GM21737 (cell line): ENCODE data around the gene RNASE7.

Experiments
- ATAC-seq: cut with Tn5 transposase; IDR thresholded peaks from one replicate; pipeline ENCODE4 v1.9.1; 2021; ENCODE audit warnings: mild to moderate bottlenecking, moderate library complexity; ENCODE audit not compliant: unreplicated experiment

The RNASE7 gene

GRCh38 chr14:21042918-21043317, 756 bp downstream of the RNASE7 start:
- ATAC-seq: no peak

DNA sequence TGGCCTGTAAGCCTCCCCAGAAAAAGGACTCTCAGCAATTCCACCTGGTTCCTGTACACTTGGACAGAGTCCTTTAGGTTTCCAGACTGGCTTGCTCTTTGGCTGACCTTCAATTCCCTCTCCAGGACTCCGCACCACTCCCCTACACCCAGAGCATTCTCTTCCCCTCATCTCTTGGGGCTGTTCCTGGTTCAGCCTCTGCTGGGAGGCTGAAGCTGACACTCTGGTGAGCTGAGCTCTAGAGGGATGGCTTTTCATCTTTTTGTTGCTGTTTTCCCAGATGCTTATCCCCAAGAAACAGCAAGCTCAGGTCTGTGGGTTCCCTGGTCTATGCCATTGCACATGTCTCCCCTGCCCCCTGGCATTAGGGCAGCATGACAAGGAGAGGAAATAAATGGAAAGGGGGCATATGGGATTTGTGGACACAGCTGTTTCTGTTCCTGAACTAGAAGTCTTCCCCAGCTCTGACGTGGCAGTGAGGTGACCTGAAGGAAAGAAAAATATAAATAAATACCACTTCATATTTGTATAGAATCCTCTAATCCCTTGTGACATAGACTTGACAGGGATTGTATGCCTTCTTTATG, 1.3 kb downstream of the RNASE7 start:
- ATAC-seq: no peak

DNA sequence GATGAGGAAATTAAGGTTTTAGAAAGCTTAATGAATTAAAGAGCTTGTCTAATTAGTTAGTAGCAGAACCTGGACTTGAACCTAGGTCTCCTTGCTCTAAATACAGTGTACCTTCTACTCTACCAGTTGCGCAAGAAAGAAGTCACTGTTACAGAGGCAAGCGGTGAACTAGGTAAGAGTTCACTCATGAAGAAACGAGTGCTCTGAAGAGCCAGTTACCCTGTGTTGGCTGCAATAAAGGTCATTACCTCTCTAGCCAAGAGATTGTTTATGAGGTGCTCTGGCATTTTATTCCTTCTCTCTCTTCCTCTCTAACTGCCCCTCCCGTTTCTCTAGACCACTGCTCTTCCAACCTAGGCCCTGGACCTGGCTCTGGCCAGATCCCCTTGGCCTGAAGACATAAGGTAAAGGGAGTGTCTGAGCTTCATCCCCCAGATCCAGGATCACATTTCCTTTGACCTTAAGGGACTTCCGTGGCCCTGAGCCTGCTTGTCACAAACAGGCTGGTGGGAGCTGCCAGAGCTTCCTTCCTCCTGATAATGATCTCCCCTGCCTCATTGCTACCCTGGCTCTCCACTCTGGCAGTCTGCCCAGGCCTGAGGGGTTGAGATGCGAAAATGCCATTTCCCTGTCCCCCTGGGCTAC, 1.9 kb downstream of the RNASE7 start:
- ATAC-seq: no peak

- no peak for ATAC-seq
Observed at GRCh38 chr14:21047378-21047781, 5.2 kb downstream of the RNASE7 start.

DNA sequence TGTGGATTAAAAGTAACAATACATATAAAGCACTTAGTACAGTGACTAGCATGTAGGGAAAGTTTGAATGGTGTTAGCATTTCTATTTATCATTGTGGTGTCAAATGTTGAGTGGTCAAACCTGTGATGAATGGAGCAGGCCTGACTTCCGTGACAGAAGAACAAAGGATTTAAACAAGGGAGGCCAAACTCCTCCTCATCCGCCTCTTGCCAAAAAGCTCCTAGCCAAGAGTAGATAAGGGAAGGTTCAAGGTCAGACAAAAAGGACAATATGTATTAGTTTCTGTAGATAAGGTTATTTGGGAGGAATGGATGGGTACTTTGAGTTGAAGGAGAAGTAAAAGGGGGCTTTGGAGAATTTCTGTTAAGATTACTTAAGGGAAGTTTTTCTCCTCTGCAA, 6.5 kb downstream of the RNASE7 start:
- ATAC-seq: no peak

DNA sequence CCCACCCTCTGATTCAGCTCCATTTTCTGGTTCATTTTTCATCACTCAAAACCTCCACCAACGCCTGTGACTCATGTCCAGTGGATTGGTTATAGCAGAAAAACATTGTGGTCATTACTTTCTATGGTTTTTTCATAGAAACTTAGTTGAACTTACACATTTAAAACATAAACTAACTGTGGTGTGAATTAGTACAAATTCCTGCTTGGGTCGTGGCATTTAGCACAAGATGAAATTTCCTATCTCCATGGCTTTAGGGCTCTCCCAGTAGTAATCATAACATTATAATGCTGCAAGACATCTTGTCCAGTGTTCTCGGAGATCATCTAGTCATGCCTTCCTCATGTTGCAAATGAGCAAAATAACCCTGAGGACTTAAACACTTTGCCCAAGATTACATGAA, 7.1 kb downstream of the RNASE7 start:
- ATAC-seq: no peak

GRCh38 chr14:21050597-21050996, 8.4 kb downstream of the RNASE7 start:
- no peak for ATAC-seq

GRCh38 chr14:21053184-21054122, 11.3 kb downstream of the RNASE7 start:
- no peak for ATAC-seq

GRCh38 chr14:21054123-21054767, 12.1 kb downstream of the RNASE7 start:
- ATAC-seq: no peak

- no peak for ATAC-seq
Observed at GRCh38 chr14:21054768-21055145, 12.6 kb downstream of the RNASE7 start.

DNA sequence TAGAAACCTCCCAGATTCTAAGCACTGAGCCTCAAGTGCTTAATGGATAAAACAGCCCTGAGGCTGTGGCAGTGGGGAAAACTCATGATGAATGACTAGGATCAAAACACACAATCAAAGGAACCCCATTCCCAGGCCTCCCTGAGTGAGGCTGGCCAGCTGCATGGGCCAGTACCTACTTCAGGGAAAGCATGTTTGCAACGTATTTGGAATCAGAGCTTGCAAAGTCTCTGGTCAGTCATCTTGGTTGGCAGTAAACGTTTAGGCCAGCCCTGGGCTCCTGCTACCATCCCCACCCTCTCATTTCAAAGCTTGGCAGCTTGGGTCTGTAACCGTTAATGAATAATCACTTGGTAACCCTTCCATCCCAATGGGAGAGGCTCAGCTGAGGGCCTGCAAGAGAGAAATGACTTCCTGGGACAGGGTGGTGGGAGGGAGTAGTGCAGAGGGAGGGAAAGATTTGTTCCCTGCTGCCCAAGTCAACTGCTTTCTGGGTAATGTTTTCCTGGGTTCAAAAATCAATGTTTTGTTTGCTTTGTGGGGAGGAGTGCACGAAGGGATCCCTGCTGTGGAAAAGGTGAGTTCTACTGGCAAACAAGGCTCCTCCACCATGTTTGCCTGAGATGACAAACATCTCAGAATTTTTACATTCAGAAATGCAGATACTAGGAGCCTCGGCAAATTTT, 13.4 kb downstream of the RNASE7 start:
- no peak for ATAC-seq

- ATAC-seq: no peak
Observed at GRCh38 chr14:21056520-21057163, 14.5 kb downstream of the RNASE7 start.

GRCh38 chr14:21057803-21058675, 15.9 kb downstream of the RNASE7 start, which contains the start of gene RNASE8:
TSS of gene RNASE8 (plus strand) at chr14:21057822. CDS start at chr14:21057893, 71 bp downstream.
- ATAC-seq: no peak

DNA sequence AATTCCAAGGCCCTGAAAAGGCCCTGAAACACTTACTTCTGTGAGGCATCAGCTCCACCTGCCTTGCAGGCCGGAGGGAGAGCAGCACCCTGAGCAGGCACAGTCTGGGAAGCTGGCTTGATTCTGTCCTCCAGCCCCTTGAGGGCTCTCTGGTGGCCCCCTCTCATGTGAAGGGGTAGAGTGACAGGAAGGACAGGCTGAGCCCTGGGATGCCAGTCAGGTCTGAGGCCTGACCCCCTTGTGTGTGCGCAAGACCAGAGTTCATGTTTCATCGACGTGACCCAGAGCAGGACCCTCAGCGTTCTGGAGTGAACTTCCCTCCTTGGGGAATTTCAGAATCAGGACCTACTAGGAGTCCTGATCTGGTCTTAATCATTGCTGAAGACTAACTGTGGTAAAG, 16.7 kb downstream of the RNASE7 start:
- ATAC-seq: no peak

DNA sequence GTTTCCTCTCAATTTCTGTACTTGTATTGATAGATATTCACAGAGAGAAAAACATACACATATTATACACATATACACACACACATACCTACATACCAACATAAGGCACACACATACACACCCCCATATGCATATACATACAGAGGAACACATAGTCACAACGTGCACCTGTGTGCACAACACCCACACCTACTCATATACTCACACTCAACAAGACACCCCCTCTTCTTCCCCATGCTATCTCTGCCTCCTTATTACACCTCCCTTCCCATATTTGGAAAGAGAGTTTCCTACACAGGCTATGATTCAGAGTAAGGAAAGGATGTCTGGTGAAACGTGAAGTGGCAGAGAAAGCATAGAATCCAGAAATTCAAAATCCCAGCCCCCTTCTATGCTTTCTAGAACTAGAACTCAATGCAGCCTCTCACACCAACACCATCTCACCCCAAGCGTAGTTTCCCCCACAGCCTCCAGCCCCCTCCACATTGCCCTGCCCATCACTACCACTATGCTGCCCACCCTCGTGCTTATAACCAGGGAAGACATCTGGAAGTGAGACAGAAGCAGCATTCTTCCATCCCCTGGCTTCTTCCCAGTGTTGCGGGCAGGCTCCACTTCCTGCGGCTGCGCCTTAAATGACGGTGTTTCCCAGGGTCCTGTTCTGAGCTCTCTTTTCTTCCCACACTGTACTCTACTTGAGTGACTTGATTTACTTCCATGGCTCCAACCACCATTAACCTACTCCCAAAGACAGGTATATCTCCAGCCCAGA, 17.9 kb downstream of the RNASE7 start:
- no peak for ATAC-seq

DNA sequence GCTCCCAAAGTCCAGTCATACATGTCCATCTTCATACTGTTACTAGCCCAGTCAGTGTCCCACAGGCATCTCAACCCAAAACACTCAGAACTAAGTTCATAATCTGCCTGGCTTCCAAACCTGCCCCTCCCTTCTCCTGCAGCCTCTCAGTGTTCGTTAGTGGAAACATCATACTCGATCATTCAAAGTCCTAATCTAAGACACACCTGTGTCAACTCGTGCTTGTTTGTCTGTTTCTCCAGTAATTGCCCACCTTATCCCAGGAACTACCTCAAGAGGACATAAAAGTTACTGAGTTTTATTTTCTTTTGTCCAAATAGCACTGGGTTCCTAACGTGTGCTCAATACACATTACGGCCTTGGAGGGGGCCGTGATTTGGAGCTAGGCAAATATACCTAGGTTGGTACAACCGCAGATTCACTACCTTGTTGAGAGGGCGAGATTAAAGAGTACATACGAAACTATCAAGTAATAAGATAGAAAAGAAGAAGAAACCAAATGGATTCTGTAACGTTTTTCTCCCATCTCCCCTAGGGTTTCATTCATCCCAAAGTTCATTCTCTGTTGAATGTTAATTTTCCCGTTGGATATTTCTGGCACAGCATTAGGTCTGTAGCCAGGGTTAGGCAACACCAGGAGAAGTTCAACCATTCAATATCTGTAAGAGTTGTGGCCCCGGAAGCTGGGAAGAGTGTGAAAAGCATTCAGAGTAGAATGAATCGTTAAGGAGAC, 18.6 kb downstream of the RNASE7 start:
- ATAC-seq: no peak

DNA sequence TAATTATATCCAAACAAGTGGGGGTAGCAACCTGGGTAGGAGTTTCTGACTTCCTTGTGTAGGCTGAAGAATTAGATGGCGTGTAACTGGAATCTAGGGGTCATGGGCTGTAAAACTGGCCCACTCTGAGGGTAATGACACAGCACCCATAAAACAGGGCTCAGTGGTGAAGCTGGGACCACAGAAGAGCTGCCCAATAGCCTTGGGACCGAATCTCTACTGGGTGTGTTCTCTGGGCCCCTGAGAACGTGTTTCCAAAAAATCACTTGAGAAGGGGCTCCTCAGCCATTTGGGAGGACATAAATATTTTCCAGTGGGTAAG, 19.1 kb downstream of the RNASE7 start:
- ATAC-seq: no peak

DNA sequence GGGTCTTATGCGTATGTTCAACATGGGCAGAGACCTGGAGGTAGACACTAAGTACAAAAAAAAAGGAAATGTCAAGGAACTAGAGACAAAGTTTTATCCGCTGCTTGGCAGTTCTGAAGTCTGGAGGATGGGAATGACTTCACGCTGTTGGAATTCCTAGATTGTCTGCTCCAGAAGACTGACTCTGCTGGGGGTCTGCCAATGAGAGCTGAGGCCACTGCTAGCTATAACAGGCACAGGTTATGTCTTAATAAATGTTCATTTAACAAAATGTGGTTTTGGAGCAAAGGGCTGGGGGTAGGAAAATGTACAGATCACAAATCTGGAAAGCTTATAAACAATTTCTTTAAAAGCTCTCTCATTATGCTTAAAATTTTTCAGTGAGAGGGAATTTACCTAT, 21.3 kb downstream of the RNASE7 start:
- ATAC-seq: no peak
